ENCODE data around the gene PARVB.
"Not testable (repeated sequence)": the region's sequence is repeated elsewhere in the genome, so short reads cannot be mapped to it uniquely, and the experiment has no call there.

PARVB gene

DNA sequence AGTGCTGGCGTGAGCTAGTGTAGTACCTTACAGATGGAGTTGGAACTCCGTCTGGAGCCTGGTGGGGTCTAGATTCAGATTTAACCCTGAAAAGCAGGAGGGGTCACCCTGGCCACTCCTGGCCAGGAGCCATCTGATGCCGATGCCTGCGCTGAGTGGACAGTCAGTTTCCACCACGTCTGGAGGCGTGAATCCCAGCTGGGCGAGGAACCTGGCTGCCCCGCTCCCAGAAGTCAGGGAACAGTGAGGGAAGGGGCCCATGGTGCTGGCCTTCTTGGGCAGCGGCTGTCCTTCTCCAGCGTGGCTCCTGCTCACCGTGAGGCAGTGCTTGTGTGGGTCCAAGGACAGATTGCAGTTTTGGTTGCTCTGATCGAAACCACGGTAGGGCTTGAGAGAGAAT, 76.3 kb downstream of the PARVB start:
- H3K4me3 ChIP-seq (ENCODE audit: low read length) = no peak overlapping the region
- no peak for TF ChIP-seq ZNF274 (IDR thresholded peaks at IDR 0.05; ENCODE audit: low read depth, low read length)

DNA sequence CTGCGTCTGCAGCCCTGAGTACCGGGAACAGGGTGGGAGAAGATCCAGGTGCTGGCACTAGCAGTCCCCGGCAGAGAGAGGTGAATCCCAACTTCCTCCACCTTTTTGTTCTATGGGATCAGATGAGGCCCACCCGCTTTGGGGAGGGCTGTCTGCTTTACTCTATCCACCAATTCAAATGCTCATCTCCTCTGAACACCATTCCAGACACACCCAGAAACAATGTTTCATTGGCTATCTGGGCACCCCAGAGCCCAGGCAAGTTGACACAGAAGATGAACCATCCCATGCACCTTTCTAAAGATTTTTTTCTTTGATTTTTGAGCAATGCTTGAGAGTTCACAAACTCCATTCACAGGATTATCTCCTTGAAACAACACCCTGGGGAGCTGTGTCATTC, 78.0 kb downstream of the PARVB start:
- H3K4me3 ChIP-seq (ENCODE audit: low read length) = no peak overlapping the region
- no peak for TF ChIP-seq ZNF274 (IDR thresholded peaks at IDR 0.05; ENCODE audit: low read depth, low read length)

GRCh38 chr22:44102856-44103255, 78.8 kb downstream of the PARVB start:
- no peak for TF ChIP-seq ZNF274 (IDR thresholded peaks at IDR 0.05; ENCODE audit: low read depth, low read length)
- H3K4me3 ChIP-seq (ENCODE audit: low read length) = no peak overlapping the region

GRCh38 chr22:44103735-44104480, 79.8 kb downstream of the PARVB start:
- H3K4me3 ChIP-seq (ENCODE audit: low read length) = no peak overlapping the region
- no peak for TF ChIP-seq ZNF274 (IDR thresholded peaks at IDR 0.05; ENCODE audit: low read depth, low read length)

GRCh38 chr22:44107340-44107739, 83.2 kb downstream of the PARVB start:
- no peak for TF ChIP-seq ZNF274 (IDR thresholded peaks at IDR 0.05; ENCODE audit: low read depth, low read length)
- H3K4me3 ChIP-seq (ENCODE audit: low read length) = no peak overlapping the region

DNA sequence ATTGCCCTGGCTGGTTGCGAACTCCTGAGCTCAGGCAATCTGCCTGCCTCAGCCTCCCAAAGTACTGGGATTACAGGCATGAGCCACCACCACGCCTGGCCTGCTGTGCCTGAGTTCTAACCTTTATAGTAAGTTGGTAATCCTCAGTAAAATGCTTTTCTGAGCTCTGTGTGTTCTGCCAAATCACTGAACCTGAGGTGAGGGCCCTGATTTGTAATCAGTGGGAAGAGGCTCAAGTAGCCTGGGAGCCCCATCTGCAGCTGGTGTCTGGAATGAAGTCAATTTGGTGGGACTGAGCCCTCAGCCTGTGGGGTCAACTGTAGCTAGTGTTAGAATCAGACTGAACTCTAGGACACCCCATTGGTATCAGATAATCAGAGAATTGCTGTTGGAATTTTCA, 84.0 kb downstream of the PARVB start:
- H3K4me3 ChIP-seq (ENCODE audit: low read length) = no peak overlapping the region
- TF ChIP-seq ZNF274 (IDR thresholded peaks at IDR 0.05; ENCODE audit: low read depth, low read length) = no peak

DNA sequence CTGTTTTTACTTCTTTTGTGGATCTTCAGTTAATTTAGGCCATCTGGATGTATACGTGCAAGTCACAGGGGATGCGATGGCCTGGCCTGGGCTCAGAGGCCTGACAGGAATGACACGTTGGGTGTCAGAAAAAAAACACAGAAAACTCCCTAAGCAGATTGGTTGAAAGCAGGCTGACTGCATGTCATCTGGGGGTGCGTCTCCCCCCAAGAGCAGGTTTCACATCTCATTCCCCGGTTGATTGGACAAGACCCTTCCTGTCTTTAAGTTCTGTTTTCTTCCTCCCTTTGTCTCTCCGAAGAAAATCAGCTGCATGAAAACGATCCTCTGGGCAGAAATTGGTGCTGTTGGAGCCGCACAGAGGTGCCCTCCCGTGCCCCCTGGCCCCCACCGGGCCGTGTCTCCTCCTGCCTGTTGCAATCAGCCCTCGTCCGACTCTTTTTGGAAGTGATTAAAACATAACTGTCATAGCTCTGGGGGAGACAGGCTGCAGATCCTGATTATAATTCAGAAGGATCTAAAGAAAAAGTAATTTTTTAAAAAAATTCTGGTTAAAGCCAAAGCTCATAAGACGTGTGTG, 84.8 kb downstream of the PARVB start:
- H3K4me3 ChIP-seq (ENCODE audit: low read length) = no peak overlapping the region
- no peak for TF ChIP-seq ZNF274 (IDR thresholded peaks at IDR 0.05; ENCODE audit: low read depth, low read length)

DNA sequence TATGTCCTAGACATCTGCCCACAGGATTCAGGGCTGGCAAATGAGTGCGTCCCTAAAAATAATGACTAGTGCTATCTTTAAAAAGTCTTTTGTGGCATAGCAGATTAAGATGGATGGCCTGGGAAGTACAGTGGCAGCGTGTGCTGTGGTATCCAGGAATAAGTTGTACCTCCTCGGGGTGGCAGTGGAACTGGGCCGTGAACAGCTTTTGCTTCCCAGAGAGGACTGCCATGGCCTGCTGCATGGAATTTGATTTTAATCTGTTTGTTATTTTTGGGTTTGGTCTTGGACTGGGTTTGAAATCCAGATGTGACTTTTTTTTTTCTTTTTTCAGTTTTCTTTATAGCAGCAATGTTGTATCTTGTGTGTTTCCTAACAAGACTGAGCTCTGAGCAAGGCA, 85.3 kb downstream of the PARVB start:
- H3K4me3 ChIP-seq (ENCODE audit: low read length) = no peak overlapping the region
- no peak for TF ChIP-seq ZNF274 (IDR thresholded peaks at IDR 0.05; ENCODE audit: low read depth, low read length)

DNA sequence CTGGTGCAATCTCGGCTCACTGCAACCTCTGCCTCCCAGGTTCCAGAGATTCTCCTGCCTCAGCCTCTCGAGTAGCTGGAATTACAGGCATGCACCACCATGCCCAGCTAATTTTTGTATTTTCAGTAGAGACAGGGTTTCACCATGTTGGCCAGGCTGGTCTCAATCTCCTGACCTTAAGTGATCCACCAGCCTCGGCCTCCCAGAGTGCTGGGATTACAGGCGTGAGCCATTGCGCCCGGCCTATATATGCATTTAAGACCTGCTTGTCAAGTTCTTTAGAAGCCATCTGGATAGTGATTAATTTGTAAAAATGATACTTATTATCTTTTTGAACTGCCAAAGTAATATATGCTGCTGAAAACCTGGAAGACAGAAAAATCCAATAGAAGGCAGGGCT, 86.6 kb downstream of the PARVB start:
- not testable (repeated sequence) for H3K4me3 ChIP-seq (ENCODE audit: low read length)

DNA sequence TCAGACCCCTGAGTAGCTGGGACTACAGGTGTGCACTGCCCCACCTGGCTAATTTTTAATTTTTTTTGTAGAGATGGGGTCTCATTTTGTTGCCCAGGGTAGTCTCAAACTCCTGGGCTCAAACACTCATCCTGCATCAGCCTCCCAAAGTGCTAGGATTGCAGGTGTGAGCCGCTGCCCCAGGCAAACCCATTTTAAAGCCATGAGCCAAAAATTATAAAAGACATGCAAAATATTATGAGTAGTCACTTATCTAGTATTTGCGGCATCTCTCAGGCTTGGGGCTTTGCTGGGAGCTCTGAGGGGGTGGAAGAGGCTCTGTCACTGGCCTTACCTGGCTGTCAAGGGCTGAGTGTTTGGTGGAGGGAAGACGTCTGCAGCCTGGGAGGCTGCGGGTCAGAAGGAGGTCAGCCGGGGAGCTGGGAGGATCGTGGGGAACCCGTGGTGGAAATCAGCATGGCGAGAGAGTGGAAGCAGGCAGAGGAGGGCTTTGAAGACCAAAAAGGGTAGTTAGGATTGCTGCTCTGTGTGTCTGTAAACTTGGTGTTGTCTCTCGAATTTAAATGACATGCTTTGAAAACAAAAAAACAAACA, 87.6 kb downstream of the PARVB start:
- no peak for TF ChIP-seq ZNF274 (IDR thresholded peaks at IDR 0.05; ENCODE audit: low read depth, low read length)
- no peak overlapping the region for H3K4me3 ChIP-seq (ENCODE audit: low read length)

GRCh38 chr22:44112191-44112590, 88.1 kb downstream of the PARVB start:
- no peak overlapping the region for H3K4me3 ChIP-seq (ENCODE audit: low read length)
- no peak for TF ChIP-seq ZNF274 (IDR thresholded peaks at IDR 0.05; ENCODE audit: low read depth, low read length)

GRCh38 chr22:44116331-44116730, 92.2 kb downstream of the PARVB start:
- no peak overlapping the region for H3K4me3 ChIP-seq (ENCODE audit: low read length)

GRCh38 chr22:44116755-44117684, 92.9 kb downstream of the PARVB start:
- no peak overlapping the region for H3K4me3 ChIP-seq (ENCODE audit: low read length)
- no peak for TF ChIP-seq ZNF274 (IDR thresholded peaks at IDR 0.05; ENCODE audit: low read depth, low read length)

More at GRCh38 chr22:44116331-44116730, 92.2 kb downstream of the PARVB start:
- no peak for TF ChIP-seq ZNF274 (IDR thresholded peaks at IDR 0.05; ENCODE audit: low read depth, low read length)

GRCh38 chr22:44117746-44118145, 93.6 kb downstream of the PARVB start:
- no peak overlapping the region for H3K4me3 ChIP-seq (ENCODE audit: low read length)
- TF ChIP-seq ZNF274 (IDR thresholded peaks at IDR 0.05; ENCODE audit: low read depth, low read length) = no peak

All from GM08714 (cell line).